Astrocyte (in vitro differentiated cells and primary cell): Measurements from ENCODE around the gene LGALS8. TPM values are rescaled to one million over a fixed set of nuclear protein-coding genes. Genes with fewer than 3 reads are reported as not detected.

ENCODE experiments used
- DNase-seq: peaks from one replicate; pipeline ENCODE4 v3.0.0-alpha.2; 2010; ENCODE audit warnings: low read depth
- FAIRE-seq: peaks from 2 replicates; lab custom pipeline; 2011; peaks lifted over from hg19 to GRCh38; lab: Jason Lieb, UNC
- H2AFZ ChIP-seq: 2 replicates; pipeline ENCODE4 v1.6.0; 2012; ENCODE audit warnings: low read depth, low read length, inconsistent platforms
- H3K27ac ChIP-seq: 2 replicates; pipeline ENCODE4 v1.5.1; 2011; ENCODE audit warnings: low read depth, low read length, inconsistent platforms
- H3K27me3 ChIP-seq: 2 replicates; pipeline ENCODE4 v1.6.0; 2011; ENCODE audit warnings: low read length, inconsistent platforms; ENCODE audit not compliant: insufficient read depth
- H3K36me3 ChIP-seq: 2 replicates; pipeline ENCODE4 v1.5.1; 2011; ENCODE audit warnings: low read length, inconsistent platforms; ENCODE audit not compliant: insufficient read depth
- H3K4me1 ChIP-seq: 2 replicates; pipeline ENCODE4 v1.5.1; 2011; ENCODE audit warnings: low read length, inconsistent platforms; ENCODE audit not compliant: insufficient read depth
- H3K4me2 ChIP-seq: 2 replicates; pipeline ENCODE4 v1.6.0; 2012; ENCODE audit warnings: low read length, inconsistent platforms
- H3K4me3 ChIP-seq: 2 replicates; pipeline ENCODE4 v1.5.1; 2011; ENCODE audit warnings: low read depth, mild to moderate bottlenecking, low read length, inconsistent platforms; ENCODE audit not compliant: insufficient read depth
- H3K79me2 ChIP-seq: 2 replicates; pipeline ENCODE4 v1.6.0; 2012; ENCODE audit warnings: mild to moderate bottlenecking, low read length, inconsistent platforms; ENCODE audit not compliant: insufficient read depth
- H3K9ac ChIP-seq: 2 replicates; pipeline ENCODE4 v1.6.0; 2012; ENCODE audit warnings: mild to moderate bottlenecking, low read length, inconsistent platforms
- H3K9me3 ChIP-seq: 2 replicates; pipeline ENCODE4 v1.5.1; 2012; ENCODE audit warnings: low read depth, mild to moderate bottlenecking, low read length, inconsistent platforms; ENCODE audit not compliant: insufficient read depth
- H4K20me1 ChIP-seq: 2 replicates; pipeline ENCODE4 v1.6.0; 2012; ENCODE audit warnings: low read length, inconsistent platforms; ENCODE audit not compliant: insufficient read depth
- H3K27ac Mint-ChIP-seq: one replicate; pipeline ENCODE4 v1.8.0; 2021; ENCODE audit warnings: mild to moderate bottlenecking, mixed read lengths; ENCODE audit not compliant: unreplicated experiment
- H3K27me3 Mint-ChIP-seq: one replicate; pipeline ENCODE4 v1.8.0; 2021; ENCODE audit warnings: low read depth, mixed read lengths; ENCODE audit not compliant: unreplicated experiment
- H3K36me3 Mint-ChIP-seq: one replicate; pipeline ENCODE4 v1.8.0; 2021; ENCODE audit warnings: low read depth, mixed read lengths; ENCODE audit not compliant: unreplicated experiment
- H3K4me1 Mint-ChIP-seq: one replicate; pipeline ENCODE4 v1.8.0; 2021; ENCODE audit warnings: low read depth, mixed read lengths; ENCODE audit not compliant: unreplicated experiment
- H3K4me3 Mint-ChIP-seq: one replicate; pipeline ENCODE4 v1.8.0; 2021; ENCODE audit warnings: mild to moderate bottlenecking, moderate library complexity, mixed read lengths; ENCODE audit not compliant: unreplicated experiment
- H3K9me3 Mint-ChIP-seq: one replicate; pipeline ENCODE4 v1.8.0; 2021; ENCODE audit warnings: mild to moderate bottlenecking, mixed read lengths; ENCODE audit not compliant: unreplicated experiment
- CTCF ChIP-seq: IDR thresholded peaks from 2 replicates; pipeline ENCODE4 v1.5.1; 2011; ENCODE audit warnings: low read depth, mild to moderate bottlenecking, inconsistent platforms, low read length, moderate library complexity; ENCODE audit not compliant: insufficient read depth
- EZH2 ChIP-seq: IDR thresholded peaks from 2 replicates; pipeline ENCODE4 v1.6.1; 2012; ENCODE audit warnings: mild to moderate bottlenecking, low read length, inconsistent platforms; ENCODE audit not compliant: insufficient read depth
- total RNA-seq: library from RNA; stranded (reverse); gene quantifications from 2 replicates; pipeline ENCODE4 v1.2.1, GENCODE V29; 2021

LGALS8 gene
- total RNA-seq, 1 donor from 2014 or later, result 27.9 TPM

- Histone ChIP-seq H3K27me3 (no peaks in the 10 kb centered on the region), H3K4me1 (no peaks in the 10 kb centered on the region), H3K4me3 (no peak overlapping the region), H3K27ac (no peak overlapping the region), H3K36me3 (peaks cover 49% of the 10 kb centered on the region), H3K9me3 (no peaks in the 10 kb centered on the region), H4K20me1 (no peaks in the 10 kb centered on the region), H3K9ac (no peak overlapping the region), H3K4me2 (no peak overlapping the region), H3K79me2 (peaks cover 4% of the 10 kb centered on the region), H2AFZ (no peak overlapping the region)
- TF ChIP-seq EZH2 (no peak), CTCF (no peak)
- no peak for FAIRE-seq
- Mint-ChIP-seq H3K27me3 (no peaks in the 10 kb centered on the region), H3K27ac (no peak overlapping the region), H3K36me3 (peaks cover 7% of the 10 kb centered on the region), H3K4me3 (no peak overlapping the region), H3K4me1 (no peaks in the 10 kb centered on the region), H3K9me3 (no peaks in the 10 kb centered on the region)
- no peak for DNase-seq
These were observed 65.7 kb downstream of the LGALS8 start for GRCh38 chr1:236589531-236589930.

- H3K4me1 ChIP-seq, result no peaks in the 10 kb centered on the region
- no peaks in the 10 kb centered on the region for H3K27me3 ChIP-seq
- DNase-seq, result no peak
- H3K36me3 ChIP-seq, result peaks cover 48% of the 10 kb centered on the region
- H3K4me3 ChIP-seq, result no peak overlapping the region
- TF ChIP-seq CTCF, result no peak
- TF ChIP-seq EZH2, result no peak
- Mint-ChIP-seq H3K27ac (no peak overlapping the region), H3K27me3 (no peaks in the 10 kb centered on the region), H3K4me1 (no peaks in the 10 kb centered on the region), H3K36me3 (peaks cover 7% of the 10 kb centered on the region), H3K9me3 (no peaks in the 10 kb centered on the region), H3K4me3 (no peak overlapping the region)
- H3K9me3 ChIP-seq, result no peaks in the 10 kb centered on the region
- no peak for FAIRE-seq
- no peak overlapping the region for H3K4me2 ChIP-seq
- H3K9ac ChIP-seq, result no peak overlapping the region
- H4K20me1 ChIP-seq, result no peaks in the 10 kb centered on the region
- H3K27ac ChIP-seq, result no peak overlapping the region
- H2AFZ ChIP-seq, result no peak overlapping the region
- peaks cover 4% of the 10 kb centered on the region for H3K79me2 ChIP-seq
These were observed 66.9 kb downstream of the LGALS8 start for GRCh38 chr1:236590553-236591150.

- Histone ChIP-seq H3K9me3 (no peaks in the 10 kb centered on the region), H3K4me1 (peaks cover 7% of the 10 kb centered on the region), H3K79me2 (peaks cover 60% of the 10 kb centered on the region), H4K20me1 (no peaks in the 10 kb centered on the region), H2AFZ (no peak overlapping the region), H3K27ac (no peak overlapping the region), H3K27me3 (no peaks in the 10 kb centered on the region), H3K4me3 (no peak overlapping the region), H3K36me3 (peaks cover 16% of the 10 kb centered on the region), H3K4me2 (no peak overlapping the region), H3K9ac (no peak overlapping the region)
- Mint-ChIP-seq H3K4me3 (no peak overlapping the region), H3K36me3 (peaks cover 2% of the 10 kb centered on the region), H3K27me3 (no peaks in the 10 kb centered on the region), H3K9me3 (no peaks in the 10 kb centered on the region), H3K4me1 (peaks cover 5% of the 10 kb centered on the region), H3K27ac (no peak overlapping the region)
- TF ChIP-seq CTCF (no peak), EZH2 (no peak)
- DNase-seq, result no peak
- no peak for FAIRE-seq
These were observed 78.4 kb downstream of the LGALS8 start for GRCh38 chr1:236602171-236602570.
